Measurements from ENCODE around the gene FAIM.
"Not testable (repeated sequence)": the region's sequence is repeated elsewhere in the genome, so short reads cannot be mapped to it uniquely, and the experiment has no call there.

Gene FAIM

GRCh38 chr3:138678874-138679392, 70.4 kb downstream of the FAIM start:
- no peak for DNase-seq (ENCODE audit: low read depth in 2 of 2)

GRCh38 chr3:138680974-138681373, 72.4 kb downstream of the FAIM start:
- DNase-seq (ENCODE audit: low read depth in 2 of 2), result not testable (repeated sequence)

DNA sequence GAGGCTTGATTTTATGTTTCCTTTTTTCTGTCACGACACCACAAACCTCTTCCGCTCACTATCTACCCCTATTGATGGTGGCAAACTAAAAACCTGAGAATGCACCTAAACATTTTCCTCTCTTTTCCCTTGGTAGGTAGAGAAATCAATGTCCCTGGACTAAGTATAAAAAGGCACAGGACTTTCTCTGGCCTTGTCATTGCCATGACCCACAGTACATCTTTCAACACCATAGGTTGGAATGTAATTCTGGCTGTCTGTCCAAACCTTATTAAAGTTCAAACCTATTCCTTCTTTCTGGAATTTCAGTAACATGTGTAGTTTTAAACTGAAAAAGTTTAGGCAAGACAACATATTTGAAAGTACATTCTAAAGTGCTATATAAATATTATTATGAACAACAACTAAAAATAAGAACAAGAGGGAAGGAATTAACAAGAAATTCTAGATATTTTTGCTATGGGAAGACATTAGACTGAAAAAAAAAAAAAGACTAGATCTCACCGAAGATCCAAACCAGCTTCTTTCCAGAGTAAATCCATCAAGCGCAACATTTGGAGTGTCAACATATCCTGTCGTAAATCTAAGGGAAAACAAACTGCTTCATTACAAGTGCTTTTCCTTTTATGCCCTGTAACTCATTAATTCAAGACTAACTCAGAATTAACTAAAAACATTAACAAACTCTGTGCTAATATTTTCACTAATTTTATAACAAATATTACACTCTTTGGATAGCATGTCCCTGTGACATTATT, 73.1 kb downstream of the FAIM start:
- no peak for DNase-seq (ENCODE audit: low read depth in 2 of 2)

- no peak for DNase-seq (ENCODE audit: low read depth in 2 of 2)
Observed at GRCh38 chr3:138682648-138683047, 74.1 kb downstream of the FAIM start.
